ENCODE measurements around the gene HIVEP2. TPM values are rescaled to one million over a fixed set of nuclear protein-coding genes. Genes with fewer than 3 reads are reported as not detected.

The HIVEP2 gene
- total RNA-seq, 2 experiments from 2014 or later, result 48.4 to 48.6 TPM

DNA sequence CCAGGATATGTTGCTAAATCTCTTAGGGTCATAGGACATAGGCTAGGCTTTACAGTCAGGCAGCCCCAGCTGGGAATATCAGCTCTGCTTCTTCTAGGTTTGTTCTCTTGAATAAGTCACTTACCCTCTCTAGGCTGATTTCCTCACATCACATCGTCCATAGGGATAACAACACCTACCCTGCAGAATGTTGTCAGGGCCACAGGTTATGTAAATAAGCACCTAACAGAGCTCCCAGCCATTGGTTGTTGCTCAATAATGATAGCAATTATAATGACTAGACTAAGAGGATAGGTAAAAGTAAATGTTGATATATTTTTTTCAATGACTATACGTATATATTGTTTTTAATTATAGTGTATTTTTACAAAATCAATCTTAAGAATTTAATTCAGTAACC, 135.0 kb downstream of the HIVEP2 start:
- Mint-ChIP-seq H3K4me1 (ENCODE audit: low read depth) (peaks cover 92% of the 10 kb centered on the region), H3K27ac (peak overlapping the region; percentile 39), H3K36me3 (ENCODE audit: low read depth) (peaks cover 81% of the 10 kb centered on the region), H3K4me3 (no peak overlapping the region), H3K9me3 (no peaks in the 10 kb centered on the region), H3K27me3 (no peaks in the 10 kb centered on the region)
- peaks cover 35% of the 10 kb centered on the region for H3K4me1 ChIP-seq (ENCODE audit: insufficient read depth, low read length)
- TF ChIP-seq, protein P1, sequence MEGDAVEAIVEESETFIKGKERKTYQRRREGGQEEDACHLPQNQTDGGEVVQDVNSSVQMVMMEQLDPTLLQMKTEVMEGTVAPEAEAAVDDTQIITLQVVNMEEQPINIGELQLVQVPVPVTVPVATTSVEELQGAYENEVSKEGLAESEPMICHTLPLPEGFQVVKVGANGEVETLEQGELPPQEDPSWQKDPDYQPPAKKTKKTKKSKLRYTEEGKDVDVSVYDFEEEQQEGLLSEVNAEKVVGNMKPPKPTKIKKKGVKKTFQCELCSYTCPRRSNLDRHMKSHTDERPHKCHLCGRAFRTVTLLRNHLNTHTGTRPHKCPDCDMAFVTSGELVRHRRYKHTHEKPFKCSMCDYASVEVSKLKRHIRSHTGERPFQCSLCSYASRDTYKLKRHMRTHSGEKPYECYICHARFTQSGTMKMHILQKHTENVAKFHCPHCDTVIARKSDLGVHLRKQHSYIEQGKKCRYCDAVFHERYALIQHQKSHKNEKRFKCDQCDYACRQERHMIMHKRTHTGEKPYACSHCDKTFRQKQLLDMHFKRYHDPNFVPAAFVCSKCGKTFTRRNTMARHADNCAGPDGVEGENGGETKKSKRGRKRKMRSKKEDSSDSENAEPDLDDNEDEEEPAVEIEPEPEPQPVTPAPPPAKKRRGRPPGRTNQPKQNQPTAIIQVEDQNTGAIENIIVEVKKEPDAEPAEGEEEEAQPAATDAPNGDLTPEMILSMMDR (IDR thresholded peaks at IDR 0.05), result no peak
- DNase-seq, result no peak
- ATAC-seq (ENCODE audit: poor library complexity), result no peak
- CTCF ChIA-PET, result interaction anchor here (0.7 kb wide), 1 partner anchor 59 kb away, joined by 3 read pairs; no protein-coding TSS in a partner anchor
- H3K36me3 ChIP-seq (ENCODE audit: insufficient read depth, low read length), result peaks cover 36% of the 10 kb centered on the region
- H3K27me3 ChIP-seq (ENCODE audit: control insufficient read depth in 1 of 2, insufficient read depth in 2 of 2, low read length in 2 of 2), result no peaks in the 10 kb centered on the region
- H3K4me3 ChIP-seq (ENCODE audit: low read length), result no peak overlapping the region
- POLR2A ChIA-PET, result interaction anchor here (0.6 to 1.0 kb wide), 2 partner anchors 11 to 31 kb away, joined by 3 to 4 read pairs; no protein-coding TSS in a partner anchor
- H3K9me3 ChIP-seq (ENCODE audit: control insufficient read depth in 1 of 2, insufficient read depth in 1 of 2, low read length in 2 of 2), result no peaks in the 10 kb centered on the region
- intact Hi-C loops (cut with DNase I, micrococcal nuclease), result loop anchor here in 1 of 2 experiments (2.0 kb wide), 1 partner anchor 13 kb away; no protein-coding TSS in a partner anchor
- H3K27ac ChIP-seq (ENCODE audit: low read depth in 1 of 2, low read length in 2 of 2), result no peak overlapping the region

DNA sequence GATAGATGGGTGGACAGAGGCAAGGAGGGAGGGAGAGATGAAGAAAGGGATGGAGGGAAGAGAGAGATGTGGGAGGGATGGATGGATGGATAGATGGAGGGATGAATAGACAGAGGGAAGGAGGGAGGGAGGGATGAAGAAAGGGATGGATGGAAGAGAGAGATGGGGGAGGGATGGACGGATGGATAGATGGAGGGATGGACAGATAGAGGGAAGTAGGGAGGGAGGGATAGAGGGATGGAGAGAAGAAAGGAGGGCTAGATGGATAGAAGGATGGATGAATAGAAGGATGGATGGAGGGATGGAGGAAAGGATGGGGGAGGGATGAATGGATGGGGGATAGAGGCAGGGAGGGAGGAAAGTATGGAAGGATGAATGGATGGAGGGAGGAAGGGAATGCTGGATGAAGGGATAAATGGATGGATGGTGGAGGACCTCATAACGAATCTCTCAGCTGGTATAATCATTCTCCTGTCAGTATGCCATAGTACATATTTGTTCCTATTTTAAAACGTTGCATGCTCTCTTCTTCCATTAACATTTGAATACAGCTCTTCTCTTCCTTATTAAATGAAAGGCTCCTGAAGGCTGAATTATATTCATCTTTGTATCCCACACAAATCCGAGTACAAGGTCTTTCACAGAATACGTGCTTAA, 136.4 kb downstream of the HIVEP2 start:
- Mint-ChIP-seq H3K27ac (peak overlapping the region; percentile 70), H3K9me3 (no peaks in the 10 kb centered on the region), H3K4me3 (no peak overlapping the region), H3K4me1 (ENCODE audit: low read depth) (peaks cover 92% of the 10 kb centered on the region), H3K36me3 (ENCODE audit: low read depth) (peaks cover 74% of the 10 kb centered on the region), H3K27me3 (no peaks in the 10 kb centered on the region)
- Histone ChIP-seq H3K27me3 (ENCODE audit: control insufficient read depth in 1 of 2, insufficient read depth in 2 of 2, low read length in 2 of 2) (no peaks in the 10 kb centered on the region), H3K4me3 (ENCODE audit: low read length) (no peak overlapping the region), H3K9me3 (ENCODE audit: control insufficient read depth in 1 of 2, insufficient read depth in 1 of 2, low read length in 2 of 2) (no peaks in the 10 kb centered on the region), H3K4me1 (ENCODE audit: insufficient read depth, low read length) (peaks cover 35% of the 10 kb centered on the region), H3K27ac (ENCODE audit: low read depth in 1 of 2, low read length in 2 of 2) (no peak overlapping the region), H3K36me3 (ENCODE audit: insufficient read depth, low read length) (peaks cover 35% of the 10 kb centered on the region)
- CTCF ChIA-PET, result interaction anchor here (0.5 kb wide), 1 partner anchor 23 kb away, joined by 3 read pairs; no protein-coding TSS in a partner anchor
- intact Hi-C loops (cut with DNase I, micrococcal nuclease), result loop anchor here in 1 of 2 experiments (2.0 kb wide), 1 partner anchor 14 kb away; no protein-coding TSS in a partner anchor
- POLR2A ChIA-PET, result no interaction called here
- TF ChIP-seq, protein P1 (IDR thresholded peaks at IDR 0.05), result no peak
- DNase-seq (no peak), ATAC-seq (ENCODE audit: poor library complexity) (no peak)

DNA sequence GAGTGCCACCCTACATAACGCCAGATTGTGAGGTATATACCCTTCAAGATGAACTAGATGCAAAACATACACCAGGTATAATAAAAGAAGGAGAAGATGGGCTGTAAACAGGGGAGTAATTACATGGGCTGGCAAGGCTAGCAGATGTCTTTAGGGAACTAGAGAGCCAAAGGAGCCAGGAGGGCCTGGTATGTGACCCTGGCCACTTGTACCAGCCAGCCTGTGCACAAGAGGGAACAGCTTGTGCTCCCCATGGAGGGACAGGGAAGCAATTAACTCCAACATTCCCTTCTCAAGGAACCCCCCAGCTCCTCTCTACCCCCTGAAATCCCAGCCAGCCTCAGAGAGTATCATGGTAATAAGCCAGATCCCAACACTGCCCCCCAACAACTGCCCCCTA, 139.9 kb downstream of the HIVEP2 start:
- ChIA-PET CTCF (no interaction called here), POLR2A (interaction anchor here (0.6 kb wide), 1 partner anchor 43 kb away, joined by 4 read pairs; no protein-coding TSS in a partner anchor)
- ATAC-seq (ENCODE audit: poor library complexity) (no peak), DNase-seq (no peak)
- H3K4me1 Mint-ChIP-seq (ENCODE audit: low read depth), result peaks cover 96% of the 10 kb centered on the region
- H3K36me3 ChIP-seq (ENCODE audit: insufficient read depth, low read length), result peaks cover 31% of the 10 kb centered on the region
- peak overlapping the region; percentile 40 for H3K27ac Mint-ChIP-seq
- no peaks in the 10 kb centered on the region for H3K27me3 Mint-ChIP-seq
- H3K4me1 ChIP-seq (ENCODE audit: insufficient read depth, low read length), result peaks cover 28% of the 10 kb centered on the region
- no peaks in the 10 kb centered on the region for H3K9me3 Mint-ChIP-seq
- TF ChIP-seq, protein P1 (IDR thresholded peaks at IDR 0.05), result no peak
- H3K9me3 ChIP-seq (ENCODE audit: control insufficient read depth in 1 of 2, insufficient read depth in 1 of 2, low read length in 2 of 2), result no peaks in the 10 kb centered on the region
- no peak overlapping the region for H3K4me3 ChIP-seq (ENCODE audit: low read length)
- no peaks in the 10 kb centered on the region for H3K27me3 ChIP-seq (ENCODE audit: control insufficient read depth in 1 of 2, insufficient read depth in 2 of 2, low read length in 2 of 2)
- H3K4me3 Mint-ChIP-seq, result no peak overlapping the region
- H3K36me3 Mint-ChIP-seq (ENCODE audit: low read depth), result peaks cover 64% of the 10 kb centered on the region
- H3K27ac ChIP-seq (ENCODE audit: low read depth in 1 of 2, low read length in 2 of 2), result no peak overlapping the region
- intact Hi-C loops (cut with DNase I, micrococcal nuclease), result no loop called here
